ENCODE results near the gene CDK8. TPM values are rescaled to one million over a fixed set of nuclear protein-coding genes. Genes with fewer than 3 reads are reported as not detected.

CDK8 gene
- total RNA-seq, 2 experiments from 2014 or later: 16.8 to 22.3 TPM

DNA sequence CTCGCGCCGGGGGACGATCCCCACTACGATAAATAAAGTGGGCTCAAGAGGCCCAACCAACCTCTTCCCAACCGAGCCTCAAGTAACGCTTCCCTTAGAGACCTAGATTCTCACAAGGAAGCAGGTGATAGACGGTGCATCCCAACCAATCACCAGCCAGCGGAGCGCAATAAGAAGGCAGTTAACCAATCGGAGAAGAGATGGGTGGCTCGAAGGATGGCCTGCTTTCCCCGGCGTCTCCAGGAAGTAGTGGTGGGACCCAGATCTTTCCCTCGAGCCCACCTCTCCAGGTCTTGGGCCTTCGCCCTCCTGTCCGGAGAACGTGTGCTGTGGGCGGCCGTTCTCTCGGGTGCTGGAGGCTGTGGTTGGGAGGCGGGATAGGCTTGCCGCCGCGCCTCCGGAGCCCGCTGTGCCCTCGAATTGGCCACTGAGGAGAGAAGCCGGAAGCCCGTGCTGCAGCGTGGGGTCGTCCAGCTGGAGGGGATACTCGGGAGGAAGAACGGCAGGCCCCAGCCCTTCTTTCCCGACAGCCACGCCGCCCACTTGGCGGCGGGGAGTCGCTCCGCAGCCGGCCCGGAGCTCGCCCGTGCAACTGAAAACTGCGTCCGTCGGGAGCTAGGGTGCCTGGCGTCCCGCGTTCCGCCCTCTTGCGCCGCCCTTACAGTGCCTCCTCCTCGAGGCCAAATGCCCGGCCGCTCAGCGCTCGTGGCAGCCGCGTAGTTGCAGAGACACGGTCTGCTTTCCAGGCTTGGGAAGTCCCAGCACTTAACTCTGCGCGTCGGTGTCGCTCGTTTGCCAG lies 32.0 kb upstream of the CDK8 start, which contains the start of gene RNF6:
TSS of gene RNF6 (minus strand) at position 594 of the 799 bp plus-strand sequence. CDS start 2,665 bp downstream, outside the sequence.
- Histone ChIP-seq H3K4me3 (ENCODE audit: low read depth, low read length, poor library complexity, severe bottlenecking) (peak within 1 kb of the TSS; percentile 81), H2AFZ (ENCODE audit: low read length) (peak within 1 kb of the TSS; percentile 99), H3K9me3 (ENCODE audit: low read length) (no peaks in the 10 kb centered on the region), H3K79me2 (ENCODE audit: insufficient read depth, low read depth, low read length) (peaks cover 26% of the 10 kb centered on the region), H3K4me1 (ENCODE audit: insufficient read depth, low read length, poor library complexity, severe bottlenecking) (peaks cover 23% of the 10 kb centered on the region), H3K4me2 (ENCODE audit: low read length) (peak within 1 kb of the TSS; percentile 80), H4K20me1 (ENCODE audit: insufficient read depth, low read length) (no peaks in the 10 kb centered on the region), H3K36me3 (ENCODE audit: insufficient read depth, low read length) (peaks cover 37% of the 10 kb centered on the region), H3K27ac (ENCODE audit: low read depth, low read length, poor library complexity, severe bottlenecking) (peak within 1 kb of the TSS; percentile 86), H3K9me2 (ENCODE audit: insufficient read depth, low read length) (no peaks in the 10 kb centered on the region)
- no peak for TF ChIP-seq EZH2phosphoT487 (IDR thresholded peaks at IDR 0.05; ENCODE audit: borderline replicate concordance, low read depth, low read length)
- TF ChIP-seq, protein P1, sequence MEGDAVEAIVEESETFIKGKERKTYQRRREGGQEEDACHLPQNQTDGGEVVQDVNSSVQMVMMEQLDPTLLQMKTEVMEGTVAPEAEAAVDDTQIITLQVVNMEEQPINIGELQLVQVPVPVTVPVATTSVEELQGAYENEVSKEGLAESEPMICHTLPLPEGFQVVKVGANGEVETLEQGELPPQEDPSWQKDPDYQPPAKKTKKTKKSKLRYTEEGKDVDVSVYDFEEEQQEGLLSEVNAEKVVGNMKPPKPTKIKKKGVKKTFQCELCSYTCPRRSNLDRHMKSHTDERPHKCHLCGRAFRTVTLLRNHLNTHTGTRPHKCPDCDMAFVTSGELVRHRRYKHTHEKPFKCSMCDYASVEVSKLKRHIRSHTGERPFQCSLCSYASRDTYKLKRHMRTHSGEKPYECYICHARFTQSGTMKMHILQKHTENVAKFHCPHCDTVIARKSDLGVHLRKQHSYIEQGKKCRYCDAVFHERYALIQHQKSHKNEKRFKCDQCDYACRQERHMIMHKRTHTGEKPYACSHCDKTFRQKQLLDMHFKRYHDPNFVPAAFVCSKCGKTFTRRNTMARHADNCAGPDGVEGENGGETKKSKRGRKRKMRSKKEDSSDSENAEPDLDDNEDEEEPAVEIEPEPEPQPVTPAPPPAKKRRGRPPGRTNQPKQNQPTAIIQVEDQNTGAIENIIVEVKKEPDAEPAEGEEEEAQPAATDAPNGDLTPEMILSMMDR (conservative IDR thresholded peaks at IDR 0.05; ENCODE audit: low read length): 0 out of 2 replicates have a peak, but pooled peaks have one; percentile 23
- intact Hi-C loops (cut with micrococcal nuclease; ENCODE audit: unreplicated experiment): loop anchor here (1.0 kb wide), 2 partner anchors 32 to 260 kb away; partner anchors contain the start of gene CDK8
- no TSS peak for BruUV-seq (replicated peaks)
- ChIA-PET POLR2A (interaction anchor here (0.6 to 1.6 kb wide), 6 partner anchors 15 to 204 kb away, joined by 3 to 6 read pairs (median 4); no protein-coding TSS in a partner anchor), CTCF (ENCODE audit: unreplicated experiment) (no interaction called here)
- DNase-seq (ENCODE audit: low spot score): peak; percentile 97

- POLR2A ChIA-PET: interaction anchor here (0.7 to 1.6 kb wide), 3 partner anchors 11 to 37 kb away, joined by 3 to 5 read pairs (median 5); no protein-coding TSS in a partner anchor
Measured at GRCh38 chr13:26222520-26223046, 31.3 kb upstream of the CDK8 start.

More at GRCh38 chr13:26222520-26223046, 31.3 kb upstream of the CDK8 start:
- peaks cover 31% of the 10 kb centered on the region for H3K36me3 ChIP-seq (ENCODE audit: insufficient read depth, low read length)
- BruUV-seq (replicated peaks): TSS peak; percentile 88
- H3K9me3 ChIP-seq (ENCODE audit: low read length): no peaks in the 10 kb centered on the region
- H3K9me2 ChIP-seq (ENCODE audit: insufficient read depth, low read length): no peaks in the 10 kb centered on the region
- CTCF ChIA-PET (ENCODE audit: unreplicated experiment): no interaction called here
- peak overlapping the region; percentile 80 for H3K4me2 ChIP-seq (ENCODE audit: low read length)
- no peak for DNase-seq (ENCODE audit: low spot score)
- H3K79me2 ChIP-seq (ENCODE audit: insufficient read depth, low read depth, low read length): peaks cover 26% of the 10 kb centered on the region
- peak overlapping the region; percentile 86 for H3K27ac ChIP-seq (ENCODE audit: low read depth, low read length, poor library complexity, severe bottlenecking)
- TF ChIP-seq, protein P1 (conservative IDR thresholded peaks at IDR 0.05; ENCODE audit: low read length): no peak
- no peak for TF ChIP-seq EZH2phosphoT487 (IDR thresholded peaks at IDR 0.05; ENCODE audit: borderline replicate concordance, low read depth, low read length)
- H2AFZ ChIP-seq (ENCODE audit: low read length): peak overlapping the region; percentile 99
- peak overlapping the region; percentile 81 for H3K4me3 ChIP-seq (ENCODE audit: low read depth, low read length, poor library complexity, severe bottlenecking)
- intact Hi-C loops (cut with micrococcal nuclease; ENCODE audit: unreplicated experiment): no loop called here
- H3K4me1 ChIP-seq (ENCODE audit: insufficient read depth, low read length, poor library complexity, severe bottlenecking): peaks cover 23% of the 10 kb centered on the region
- no peaks in the 10 kb centered on the region for H4K20me1 ChIP-seq (ENCODE audit: insufficient read depth, low read length)
